Activated CD4-positive, alpha-beta T cell treated with anti-CD3 and anti-CD28 coated beads, Interleukin-10, Interleukin-2, amounts not matched to agents 100 ng/mL and 50 ng/mL, durations not matched to agents 16 hours and 8 hours (primary cell): Measurements from ENCODE around the gene PTGDR2.

Experiments
- DNase-seq: peaks from one replicate; pipeline ENCODE4 v3.0.0-alpha.2; 2020

Gene PTGDR2

GRCh38 chr11:60858731-60859464 is 3.1 kb upstream of the PTGDR2 start:
- no peak for DNase-seq

- DNase-seq, result no peak
These were observed 2.5 kb upstream of the PTGDR2 start for GRCh38 chr11:60858236-60858635.

- DNase-seq, result no peak
These were observed 1.9 kb upstream of the PTGDR2 start for GRCh38 chr11:60857378-60858232.

DNA sequence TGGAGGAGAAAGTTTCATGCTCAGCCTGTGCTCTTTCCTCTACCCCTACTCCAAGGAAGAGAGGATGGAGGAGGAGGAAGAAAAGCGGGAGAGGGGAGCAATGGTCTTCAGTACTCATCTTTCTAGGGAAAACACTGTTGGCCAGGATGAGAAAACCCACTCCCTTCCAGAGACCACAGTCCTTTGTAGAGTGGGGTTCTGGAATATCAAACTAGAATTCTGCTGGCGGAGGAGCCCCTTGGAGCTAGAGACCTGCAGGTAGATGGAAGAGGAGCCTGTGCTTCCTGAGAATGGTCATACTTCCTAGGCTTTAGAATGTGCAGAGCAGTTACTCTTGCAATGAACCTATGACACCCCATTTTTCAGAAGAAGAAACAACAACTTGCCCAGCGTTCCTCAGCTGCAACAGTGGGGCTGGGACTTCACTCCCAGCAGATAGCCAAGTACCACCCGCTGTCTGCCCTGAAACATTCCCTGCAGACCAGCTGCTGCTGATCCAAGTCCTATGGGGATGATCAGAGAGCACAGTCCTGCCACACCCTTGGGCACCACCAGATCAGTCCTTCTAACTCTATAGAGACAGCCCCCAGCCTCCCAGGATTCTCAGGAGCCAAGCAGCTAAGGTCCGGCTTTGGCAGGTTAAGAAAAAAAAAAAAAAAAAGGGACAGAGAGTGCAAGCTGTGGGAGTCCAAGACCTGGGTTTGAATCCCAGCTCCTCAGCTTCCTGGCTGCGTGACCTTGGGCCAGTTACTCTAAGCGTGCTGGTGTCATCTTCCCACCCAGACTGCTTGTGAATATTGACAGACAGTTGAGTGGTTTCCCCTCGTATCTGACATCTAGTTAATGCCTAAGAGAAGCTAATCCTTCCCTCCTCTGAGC is 664 bp downstream of the PTGDR2 start:
- no peak for DNase-seq

GRCh38 chr11:60854140-60854846 is 1.5 kb downstream of the PTGDR2 start:
- DNase-seq, result no peak

GRCh38 chr11:60852982-60853950 is 2.5 kb downstream of the PTGDR2 start:
- DNase-seq, result no peak

DNA sequence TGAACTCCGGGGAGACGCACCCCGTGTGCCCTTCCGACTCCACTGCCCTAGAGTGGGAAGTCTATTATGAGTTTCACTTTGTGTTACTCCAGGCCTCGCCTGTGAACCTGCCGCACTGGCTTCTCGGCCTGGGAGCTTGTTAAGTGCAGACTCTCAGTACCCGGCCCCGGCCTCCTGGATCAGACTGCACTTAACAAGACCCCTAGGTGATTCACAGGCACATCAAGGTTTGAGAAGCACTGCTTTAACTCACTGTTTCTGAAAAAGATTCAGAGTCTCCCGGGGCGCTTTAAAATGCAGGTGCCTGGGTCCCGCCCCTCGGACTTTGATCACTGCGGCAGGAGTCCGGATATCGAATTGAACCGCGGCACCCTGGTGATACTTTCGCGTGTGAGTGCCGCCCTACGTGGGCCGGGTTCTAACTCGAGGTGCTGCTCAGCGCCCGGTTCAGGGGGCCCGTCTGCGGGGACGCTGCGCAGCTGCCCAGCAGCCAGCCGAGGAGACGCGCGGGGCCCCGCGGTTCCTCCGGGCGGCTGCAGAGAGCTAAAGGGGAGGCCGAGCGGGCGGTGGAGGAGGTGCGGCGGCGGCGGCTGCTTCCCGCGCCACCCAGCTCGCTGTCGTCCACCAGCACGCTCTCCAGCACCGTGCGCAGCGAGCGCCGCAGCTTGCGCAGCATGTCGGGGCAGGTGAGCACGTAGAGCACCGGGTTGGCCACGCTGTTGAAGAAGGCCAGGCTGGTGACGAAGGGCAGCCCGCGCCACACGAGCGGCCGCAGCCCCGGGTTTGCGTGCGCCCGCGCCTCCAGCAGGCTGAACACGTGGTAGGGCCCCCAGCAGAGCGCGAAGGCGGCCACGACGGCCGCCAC is 3.4 kb downstream of the PTGDR2 start:
- DNase-seq, result no peak

DNA sequence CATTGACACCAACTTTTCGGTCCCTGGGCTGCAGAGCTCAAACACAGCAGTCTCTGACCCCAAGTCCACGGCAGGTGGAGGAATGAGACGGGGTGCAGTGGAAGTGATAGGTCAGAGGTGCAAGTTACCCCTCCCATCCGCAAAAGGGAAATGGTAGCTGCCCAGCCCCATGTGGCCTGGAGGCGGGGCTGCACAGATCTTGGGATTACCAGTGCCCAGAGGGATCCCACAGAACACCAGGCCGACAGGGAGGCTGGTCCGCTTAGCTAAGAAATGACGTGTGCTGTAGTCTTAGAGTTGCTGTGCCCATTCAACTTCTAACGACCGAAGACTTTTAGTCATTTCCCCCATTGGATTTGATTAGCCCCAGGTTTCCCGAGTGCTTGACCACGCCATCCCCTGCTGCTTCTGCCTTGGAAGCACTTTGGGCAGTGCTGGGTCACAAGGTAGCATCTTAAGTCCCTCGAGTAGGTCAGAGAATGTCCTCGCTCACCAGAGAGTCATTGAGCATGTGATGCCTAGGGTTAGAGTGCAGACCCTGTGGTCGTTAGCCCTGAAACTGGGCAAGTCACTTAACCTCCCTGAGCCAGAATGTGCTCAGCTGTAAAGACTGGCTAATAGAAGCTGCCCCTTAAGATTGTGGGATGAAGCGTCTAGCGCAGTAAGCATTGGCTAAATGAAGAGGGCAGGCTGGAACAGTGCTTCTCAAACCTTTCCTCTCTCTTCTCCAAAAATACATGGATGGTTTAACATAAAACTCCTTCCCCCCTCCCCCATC is 4.2 kb downstream of the PTGDR2 start:
- DNase-seq, result no peak

DNA sequence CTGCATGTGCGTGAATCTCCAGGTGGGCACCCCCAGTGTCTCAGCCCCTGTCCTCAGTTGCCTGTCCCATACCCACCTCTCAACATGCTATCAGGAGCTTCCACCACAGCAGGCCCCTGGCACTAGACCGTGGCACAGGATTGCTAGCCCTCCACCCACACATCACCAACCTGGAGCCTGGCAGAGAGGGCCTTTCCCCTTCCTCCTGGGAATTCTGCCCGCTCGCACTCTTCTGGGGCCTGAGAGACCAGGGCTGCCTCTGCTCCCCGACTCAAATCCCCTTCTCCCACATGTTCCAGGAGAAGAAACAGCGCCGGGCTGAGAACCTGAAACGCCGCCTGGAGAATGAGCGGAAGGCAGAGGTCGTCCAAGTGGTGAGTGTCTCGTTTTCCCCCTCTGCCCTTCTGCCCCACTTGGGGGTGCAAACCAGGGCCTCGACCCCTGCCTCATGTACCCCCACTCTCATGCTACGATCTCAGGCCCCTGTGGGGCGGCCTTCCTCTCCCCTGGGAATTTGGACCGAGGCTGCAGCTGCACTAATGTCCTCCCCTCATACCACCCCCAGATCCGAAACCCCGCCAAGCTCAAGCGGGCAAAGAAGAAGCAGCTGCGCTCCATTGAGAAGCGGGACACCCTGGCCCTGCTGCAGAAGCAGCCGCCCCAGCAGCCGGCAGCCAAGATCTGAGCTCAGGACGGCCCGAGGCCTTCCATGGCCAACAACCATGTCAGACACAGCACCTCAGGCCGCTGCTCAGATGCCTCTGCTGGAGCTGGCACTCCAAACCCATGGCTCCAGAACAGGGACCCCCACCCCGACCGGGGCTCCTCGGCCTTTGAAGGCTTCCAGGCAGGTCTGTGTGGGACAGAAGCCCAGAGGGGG is 5.9 kb downstream of the PTGDR2 start:
- DNase-seq, result no peak

- no peak for DNase-seq
These were observed 7.0 kb downstream of the PTGDR2 start for GRCh38 chr11:60848714-60849151.

- DNase-seq, result no peak
These were observed 7.9 kb downstream of the PTGDR2 start for GRCh38 chr11:60847896-60848295.

DNA sequence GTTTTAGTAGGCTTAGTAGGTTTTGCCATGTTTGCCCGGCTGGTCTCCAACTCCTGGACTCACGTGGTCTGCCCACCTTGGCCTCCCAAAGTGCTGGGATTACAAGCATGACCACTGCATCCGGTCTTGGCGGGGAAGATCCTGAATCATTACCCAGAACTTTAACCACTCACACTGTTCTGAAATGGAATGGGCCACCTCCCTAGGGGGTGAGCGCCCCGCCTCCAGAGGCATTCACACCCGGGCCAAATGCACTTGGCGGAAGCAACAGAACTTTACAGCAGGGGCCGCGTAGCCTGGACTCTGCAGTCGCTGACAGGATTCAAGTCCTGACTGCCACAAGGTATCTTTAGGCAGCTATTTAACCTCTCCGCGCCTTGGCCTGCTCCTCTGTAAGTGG is 8.5 kb downstream of the PTGDR2 start:
- DNase-seq, result no peak

DNA sequence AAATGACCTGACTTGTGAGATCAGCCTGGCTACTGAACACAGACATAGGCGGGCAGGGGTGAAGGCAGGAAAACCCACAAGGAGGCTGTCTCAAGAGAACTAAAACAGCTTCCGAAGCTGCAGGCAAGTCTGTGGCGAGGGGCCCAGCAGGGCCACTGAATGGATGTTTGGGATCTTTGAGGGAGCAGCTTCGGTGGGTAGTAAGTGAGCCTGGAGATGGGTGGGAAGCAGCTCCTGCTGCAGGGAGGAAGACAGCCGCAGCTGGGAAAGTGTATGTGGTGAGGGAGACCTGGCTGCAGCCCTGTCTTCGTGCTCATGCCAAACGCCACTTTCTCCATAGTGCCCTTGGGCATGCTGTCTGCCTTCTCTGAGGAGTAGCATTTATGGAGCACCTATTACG is 10.4 kb downstream of the PTGDR2 start:
- no peak for DNase-seq

GRCh38 chr11:60844870-60845221 is 10.9 kb downstream of the PTGDR2 start:
- no peak for DNase-seq

DNA sequence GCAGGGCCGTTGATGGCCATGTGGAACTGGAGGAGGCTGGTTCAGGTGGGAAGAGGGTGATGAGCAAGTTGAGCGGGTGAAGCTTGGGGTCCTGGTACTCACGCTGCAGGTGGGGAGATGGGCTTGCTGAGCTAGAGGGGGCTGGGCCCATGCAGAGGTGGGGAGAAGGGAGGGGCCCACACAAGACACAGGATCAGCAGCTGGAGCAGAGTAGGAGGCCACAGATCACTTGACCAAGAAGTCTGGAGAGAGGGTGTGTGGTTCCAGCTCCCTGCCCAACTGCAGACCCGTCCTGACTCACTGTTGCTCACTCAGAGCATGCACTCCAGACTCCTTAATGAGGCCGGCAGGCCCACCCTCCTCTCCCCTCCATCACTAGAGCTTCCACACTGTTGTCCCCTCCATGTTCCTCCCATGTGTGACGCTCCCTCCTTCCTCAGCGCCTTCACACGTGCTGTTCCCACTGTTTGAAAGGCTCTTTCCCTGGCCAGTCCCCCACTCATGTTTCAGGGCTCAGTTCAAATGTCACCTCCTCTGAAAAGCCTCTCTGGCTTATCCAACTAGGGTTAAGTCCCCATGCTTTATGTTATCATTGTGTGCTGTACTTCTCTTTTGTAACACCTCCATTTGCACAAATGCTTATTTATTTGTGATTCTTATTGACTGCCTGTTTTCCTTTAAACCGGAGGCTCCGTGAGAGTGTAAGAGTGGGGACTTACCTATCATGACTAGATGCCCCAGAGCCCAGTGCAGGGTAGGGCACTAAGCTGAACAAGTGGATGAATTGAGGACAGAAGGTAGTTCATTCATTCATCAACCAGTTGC is 11.5 kb downstream of the PTGDR2 start:
- no peak for DNase-seq

DNA sequence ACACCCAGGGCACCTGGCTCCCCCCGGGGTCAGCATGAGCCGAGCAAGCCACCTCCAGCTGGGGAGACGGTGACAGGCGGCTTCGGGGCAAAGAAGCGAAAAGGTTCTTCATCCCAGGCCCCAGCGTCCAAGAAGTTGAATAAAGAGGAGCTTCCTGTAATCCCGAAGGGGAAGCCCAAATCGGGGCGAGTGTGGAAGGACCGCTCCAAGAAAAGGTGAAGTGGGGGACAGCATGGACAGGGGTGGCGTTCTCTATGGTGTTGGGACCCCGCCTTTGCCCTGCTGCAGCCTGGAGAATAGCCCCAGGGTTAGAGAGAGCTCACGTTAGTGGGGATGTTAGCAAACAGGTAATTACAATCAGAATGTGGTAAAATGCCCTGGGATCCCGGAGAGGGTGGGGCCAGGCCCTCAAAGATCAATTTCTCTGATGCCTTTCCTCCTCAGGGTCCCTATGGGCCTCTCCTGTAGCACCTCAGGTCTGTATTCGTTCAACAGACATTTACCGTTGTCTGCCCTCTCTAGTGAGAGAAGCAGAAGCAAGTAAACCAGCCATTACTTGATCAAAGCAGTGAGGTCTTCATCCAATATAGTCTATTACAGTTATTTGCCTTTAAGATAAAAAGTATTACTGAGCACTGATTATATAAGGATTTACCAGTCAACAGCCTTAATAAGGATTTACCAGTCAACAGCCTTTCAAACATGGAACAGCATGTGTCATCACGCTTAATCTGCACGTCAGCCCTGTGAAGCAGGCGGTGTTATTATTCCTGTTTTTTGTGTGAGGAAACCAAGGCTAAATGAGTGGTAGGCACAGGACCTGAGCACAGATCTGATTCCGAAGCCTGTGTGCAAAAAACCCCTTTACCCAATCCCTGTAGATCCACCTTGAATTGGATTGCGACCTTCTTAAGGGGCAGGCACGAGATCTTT is 12.8 kb downstream of the PTGDR2 start:
- DNase-seq, result no peak
